Naive thymus-derived CD8-positive, alpha-beta T cell (primary cell): ENCODE measurements around the gene SHROOM2. TPM values are rescaled to one million over a fixed set of nuclear protein-coding genes. Genes with fewer than 3 reads are reported as not detected.
"Not testable (repeated sequence)": the region's sequence is repeated elsewhere in the genome, so short reads cannot be mapped to it uniquely, and the experiment has no call there.

Source experiments
- ATAC-seq, 2 donors: fragments of 150-1000 bp; cut with Tn5 transposase in 1 of 2; sonication (Bioruptor Pico), chemical (Tn5 transposase) in 1 of 2; 1 replicate in 1 of 2; 2 replicates in 1 of 2; pipeline ENCODE4 v1.10.0; 2021; ENCODE audit warnings: mild to moderate bottlenecking in 2 of 2, moderate library complexity in 2 of 2
- POLR2A ChIA-PET: fragments of 350-600 bp; sonication (Branson Sonifier 250); formaldehyde crosslinking; loops from one replicate; lab custom pipeline; 2021; ENCODE audit warnings: antibody characterized with exemption; lab: Charles Lee
- DNase-seq, 10 donors: peaks; one replicate each; pipeline versions ENCODE4 v3.0.0 to v3.0.0-alpha.2; 2020 to 2022
- H3K27ac Mint-ChIP-seq, 10 donors: one replicate each; pipeline ENCODE4 v1.8.0; 2020 to 2022; ENCODE audit warnings: mild to moderate bottlenecking in 10 of 10, mixed read lengths in 10 of 10, moderate library complexity in 4 of 10, inconsistent platforms in 1 of 10
- H3K27me3 Mint-ChIP-seq, 5 donors: one replicate each; pipeline ENCODE4 v1.8.0; 2021 to 2022; ENCODE audit warnings: mixed read lengths in 5 of 5
- H3K36me3 Mint-ChIP-seq, 3 donors: one replicate each; pipeline ENCODE4 v1.8.0; 2020 to 2022; ENCODE audit warnings: mixed read lengths in 3 of 3, mild to moderate bottlenecking in 2 of 3, inconsistent platforms in 1 of 3
- H3K4me1 Mint-ChIP-seq, 4 donors: one replicate each; pipeline ENCODE4 v1.8.0; 2021 to 2022; ENCODE audit warnings: mixed read lengths in 4 of 4
- H3K4me3 Mint-ChIP-seq, 10 donors: one replicate each; pipeline ENCODE4 v1.8.0; 2020 to 2022; ENCODE audit warnings: mild to moderate bottlenecking in 10 of 10, mixed read lengths in 10 of 10, moderate library complexity in 6 of 10, inconsistent platforms in 1 of 10
- H3K9me3 Mint-ChIP-seq, 9 donors: one replicate each; pipeline ENCODE4 v1.8.0; 2020 to 2022; ENCODE audit warnings: mixed read lengths in 9 of 9, mild to moderate bottlenecking in 3 of 9, inconsistent platforms in 1 of 9, moderate library complexity in 1 of 9
- polyA plus RNA-seq, 3 donors: library from polyadenylated mRNA; unstranded; fragments of 300-500 nt; fragmentation: Illumina TruSeq; gene quantifications; one replicate each; pipeline ENCODE4 v1.2.3, GENCODE V29; 2021
- total RNA-seq, 8 experiments: library from RNA in 2 of 8; stranded (reverse) in 2 of 8; gene quantifications; one replicate each; pipeline ENCODE4 v1.2.3 and lab custom pipeline; 2021 to 2026

The SHROOM2 gene
- total and polyA plus RNA-seq, 5 experiments from 2014 or later = not detected

DNA sequence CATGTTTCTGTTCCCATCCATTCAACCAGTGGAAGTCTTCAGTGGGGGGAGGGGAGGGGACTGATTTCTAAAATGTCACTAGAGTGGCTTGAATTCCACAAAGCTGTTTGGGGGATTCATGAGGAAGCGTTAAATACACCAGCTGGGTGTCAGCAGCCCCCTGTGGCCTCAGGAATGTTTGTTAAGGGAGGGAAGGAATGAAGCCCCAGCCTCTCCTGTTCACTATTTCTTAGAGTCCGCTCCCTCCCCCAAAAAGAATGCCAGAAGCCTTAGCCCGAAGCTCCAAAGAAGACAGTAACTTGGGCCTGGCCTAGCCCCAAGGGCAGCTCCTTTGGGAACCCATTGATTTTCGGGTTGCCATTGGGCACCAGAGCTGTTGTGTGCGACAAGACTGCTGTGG is 3.3 kb downstream of the SHROOM2 start:
- Mint-ChIP-seq H3K36me3 (no peaks in the 10 kb centered on the region), H3K9me3 (peaks cover 0 to 4% (median 0%) of the 10 kb centered on the region in 9 donors), H3K27me3 (peaks cover 2 to 27% (median 13%) of the 10 kb centered on the region in 5 donors), H3K4me1 (peaks cover 0 to 4% (median 0%) of the 10 kb centered on the region in 4 donors), H3K27ac (no peak overlapping the region), H3K4me3 (no peak overlapping the region)
- no peak for DNase-seq
- no peak for ATAC-seq
- POLR2A ChIA-PET = no interaction called here

DNA sequence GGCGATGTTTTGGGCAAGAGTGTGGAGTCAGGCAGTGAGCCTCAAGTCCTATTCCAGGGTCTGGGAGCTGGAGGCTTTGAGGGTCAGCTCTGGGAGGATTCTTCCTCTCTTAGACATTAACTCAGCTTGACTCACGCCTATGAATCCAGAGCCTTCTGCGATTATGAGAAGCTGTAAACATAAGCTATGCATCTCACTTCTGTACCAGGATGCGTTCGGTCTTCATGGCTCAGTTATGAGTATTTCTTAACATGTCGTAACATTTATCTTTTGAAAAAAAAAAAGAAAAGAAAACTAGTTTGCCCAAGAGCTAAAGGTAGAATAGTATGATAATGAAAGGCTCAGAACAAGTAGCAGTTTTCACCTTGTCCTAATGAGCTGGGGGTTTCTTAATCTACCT is 4.6 kb downstream of the SHROOM2 start:
- H3K36me3 Mint-ChIP-seq = peaks cover 0 to 11% (median 0%) of the 10 kb centered on the region in 3 donors
- POLR2A ChIA-PET = no interaction called here
- DNase-seq (no peak), ATAC-seq (no peak)
- no peak overlapping the region for H3K27ac Mint-ChIP-seq
- peaks cover 4 to 16% (median 9%) of the 10 kb centered on the region in 9 donors for H3K9me3 Mint-ChIP-seq
- H3K4me1 Mint-ChIP-seq = peaks cover 0 to 2% (median 0%) of the 10 kb centered on the region in 4 donors
- peaks cover 2 to 23% (median 16%) of the 10 kb centered on the region in 5 donors for H3K27me3 Mint-ChIP-seq
- H3K4me3 Mint-ChIP-seq = no peak overlapping the region

DNA sequence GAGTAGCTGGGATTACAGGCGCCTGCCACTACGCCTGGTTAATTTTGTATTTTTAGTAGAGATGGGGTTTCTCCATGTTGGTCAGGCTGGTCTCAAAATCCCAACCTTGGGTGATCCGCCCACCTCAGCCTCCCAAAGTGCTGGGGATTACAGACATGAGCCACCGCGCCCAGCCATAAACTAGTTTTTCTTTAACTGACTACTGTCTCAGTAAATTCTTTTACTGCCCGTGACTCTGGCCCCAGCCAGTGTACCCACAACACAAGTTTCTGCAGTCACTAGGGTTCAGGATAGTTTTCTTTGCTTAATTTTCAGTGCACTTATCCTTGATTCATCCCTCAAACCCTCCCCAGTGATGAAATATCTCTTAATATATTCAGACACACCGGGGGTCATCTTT is 8.3 kb downstream of the SHROOM2 start:
- POLR2A ChIA-PET = no interaction called here
- Mint-ChIP-seq H3K27ac (no peak overlapping the region), H3K9me3 (peaks cover 4 to 26% (median 9%) of the 10 kb centered on the region in 9 donors), H3K4me1 (no peaks in the 10 kb centered on the region), H3K27me3 (peaks cover 0 to 9% (median 3%) of the 10 kb centered on the region in 5 donors), H3K4me3 (no peak overlapping the region), H3K36me3 (peaks cover 0 to 13% (median 0%) of the 10 kb centered on the region in 3 donors)
- DNase-seq = no peak
- ATAC-seq = no peak

DNA sequence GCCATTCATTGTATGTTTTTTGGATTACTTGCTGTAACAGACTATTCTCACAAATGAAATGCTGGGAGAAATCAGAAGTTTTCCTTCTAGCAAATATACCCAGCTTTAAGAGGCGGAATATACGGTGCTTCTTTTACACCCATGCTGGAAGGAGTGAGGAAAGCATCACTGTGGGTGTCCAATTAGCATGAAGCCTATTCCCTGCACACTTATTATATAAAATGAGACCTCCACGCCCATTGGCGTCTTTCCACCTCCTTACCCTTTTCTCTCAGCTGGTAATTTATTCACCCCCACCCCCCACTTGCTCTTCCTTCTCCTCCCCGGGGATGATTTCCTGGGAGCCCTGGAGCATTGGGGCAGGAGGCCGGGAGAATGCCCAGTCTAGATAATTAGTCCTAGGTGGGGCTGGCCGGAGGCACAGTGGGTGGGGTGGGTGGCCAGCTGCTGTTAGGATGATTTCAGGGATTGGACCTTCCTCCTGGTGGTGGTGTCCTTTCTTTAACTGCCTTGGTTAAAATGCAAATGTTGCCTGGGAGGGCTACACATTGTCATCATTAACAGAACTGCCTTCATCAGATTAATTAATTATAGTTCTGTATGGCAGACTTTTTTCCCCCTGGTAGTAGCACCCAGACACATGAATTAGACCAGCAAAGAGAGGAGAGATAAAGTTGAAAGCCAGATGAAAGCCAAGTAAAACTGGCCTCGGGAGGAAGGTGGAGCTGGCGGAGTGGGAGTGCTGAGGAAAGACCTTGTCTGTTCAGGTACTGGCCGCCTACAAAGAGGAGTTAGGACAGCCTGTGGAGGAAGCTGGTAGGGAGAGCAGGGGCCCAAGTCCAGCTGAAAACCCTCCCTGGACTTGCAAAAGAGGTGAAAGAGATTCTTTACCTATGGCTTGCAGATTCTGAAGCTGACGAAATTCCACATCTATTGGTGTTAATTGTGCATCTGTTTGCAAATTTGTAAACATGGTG is 11.4 kb downstream of the SHROOM2 start:
- POLR2A ChIA-PET = no interaction called here
- DNase-seq (no peak), ATAC-seq (no peak)
- H3K27me3 Mint-ChIP-seq = peaks cover 0 to 14% (median 9%) of the 10 kb centered on the region in 5 donors
- H3K4me1 Mint-ChIP-seq = no peaks in the 10 kb centered on the region
- H3K4me3 Mint-ChIP-seq = no peak overlapping the region
- peaks cover 0 to 25% (median 0%) of the 10 kb centered on the region in 3 donors for H3K36me3 Mint-ChIP-seq
- peaks cover 7 to 41% (median 15%) of the 10 kb centered on the region in 9 donors for H3K9me3 Mint-ChIP-seq
- H3K27ac Mint-ChIP-seq = no peak overlapping the region

DNA sequence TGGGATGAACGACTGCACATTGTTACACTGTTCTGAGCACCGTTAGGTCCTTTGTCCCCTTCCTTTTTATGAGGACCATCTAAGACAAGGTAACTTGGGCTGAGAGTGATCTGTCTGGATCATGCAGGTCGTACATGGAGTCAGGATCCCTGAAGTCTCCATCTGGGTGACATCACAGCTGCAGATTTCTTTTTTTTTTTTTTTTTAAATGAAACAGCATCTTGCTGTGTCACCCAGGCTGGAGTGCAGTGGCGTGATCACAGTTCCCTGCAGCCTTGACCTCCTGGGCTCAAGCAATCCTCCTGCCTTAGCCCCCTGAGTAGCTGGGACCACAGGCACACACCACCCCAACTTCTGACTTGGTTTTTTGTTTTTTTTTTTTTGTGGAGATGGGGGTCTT is 16.5 kb downstream of the SHROOM2 start:
- POLR2A ChIA-PET = interaction anchor here (0.7 kb wide), 1 partner anchor 44 kb away, joined by 3 read pairs; no protein-coding TSS in a partner anchor

DNA sequence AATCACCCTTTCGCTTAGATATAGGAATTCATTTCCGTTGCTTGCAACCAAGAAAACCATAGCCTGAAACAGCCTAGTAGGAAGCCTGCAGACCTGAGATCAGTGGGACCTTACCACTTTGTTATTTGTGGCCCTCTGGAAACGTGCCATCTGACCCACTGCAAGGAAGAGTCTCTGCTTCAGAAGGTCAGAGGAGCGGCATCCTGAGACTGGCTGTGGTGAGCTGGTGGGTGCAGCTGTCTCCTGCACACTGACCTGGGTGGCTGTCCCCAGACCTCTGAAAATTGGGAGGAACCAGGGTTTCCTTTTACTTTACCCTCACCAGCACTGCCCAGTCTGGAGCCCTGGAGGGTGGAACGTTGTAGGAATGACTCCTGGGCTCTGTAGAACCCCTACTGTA is 18.2 kb downstream of the SHROOM2 start:
- H3K4me3 Mint-ChIP-seq = no peak overlapping the region
- H3K27ac Mint-ChIP-seq = no peak overlapping the region

More for the DNA sequence above, 16.5 kb downstream of the SHROOM2 start:
- Mint-ChIP-seq H3K9me3 (peaks cover 0 to 25% (median 7%) of the 10 kb centered on the region in 9 donors), H3K4me1 (no peaks in the 10 kb centered on the region), H3K27me3 (peaks cover 0 to 9% (median 7%) of the 10 kb centered on the region in 5 donors), H3K36me3 (peaks cover 0 to 14% (median 0%) of the 10 kb centered on the region in 3 donors), H3K27ac (no peak overlapping the region), H3K4me3 (no peak overlapping the region)
- no peak for ATAC-seq
- DNase-seq = no peak

DNA sequence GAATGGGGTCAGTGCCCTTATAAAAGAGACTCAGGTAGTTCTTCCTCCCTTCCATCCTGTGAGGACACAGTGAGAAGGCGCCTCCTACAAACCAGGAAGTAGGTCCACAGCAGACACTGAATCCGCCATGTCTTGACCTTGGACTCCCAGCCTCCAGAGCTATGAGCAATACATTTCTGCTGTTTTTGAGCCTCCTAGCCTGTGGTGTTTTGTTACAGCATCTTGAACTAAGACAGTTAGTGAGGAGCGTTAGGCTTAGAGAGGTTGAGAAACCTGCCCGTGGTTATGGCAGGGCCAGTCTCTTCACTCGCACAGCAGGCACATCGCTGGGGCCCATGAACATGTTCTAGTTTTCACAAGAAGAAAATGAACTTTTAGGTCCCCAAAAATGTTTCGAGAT is 19.7 kb downstream of the SHROOM2 start:
- Mint-ChIP-seq H3K36me3 (peaks cover 0 to 2% (median 0%) of the 10 kb centered on the region in 3 donors), H3K4me1 (no peaks in the 10 kb centered on the region), H3K27me3 (no peaks in the 10 kb centered on the region), H3K9me3 (peaks cover 0 to 9% (median 0%) of the 10 kb centered on the region in 9 donors), H3K27ac (no peak overlapping the region), H3K4me3 (no peak overlapping the region)
- POLR2A ChIA-PET = interaction anchor here (0.6 kb wide), 1 partner anchor 103 kb away, joined by 5 read pairs; no protein-coding TSS in a partner anchor
- no peak for ATAC-seq
- no peak for DNase-seq

More for the DNA sequence above, 18.2 kb downstream of the SHROOM2 start:
- Mint-ChIP-seq H3K36me3 (peaks cover 0 to 13% (median 0%) of the 10 kb centered on the region in 3 donors), H3K9me3 (peaks cover 0 to 21% (median 7%) of the 10 kb centered on the region in 9 donors), H3K27me3 (peaks cover 0 to 7% (median 6%) of the 10 kb centered on the region in 5 donors), H3K4me1 (no peaks in the 10 kb centered on the region)
- DNase-seq (no peak), ATAC-seq (no peak)
- POLR2A ChIA-PET = no interaction called here

DNA sequence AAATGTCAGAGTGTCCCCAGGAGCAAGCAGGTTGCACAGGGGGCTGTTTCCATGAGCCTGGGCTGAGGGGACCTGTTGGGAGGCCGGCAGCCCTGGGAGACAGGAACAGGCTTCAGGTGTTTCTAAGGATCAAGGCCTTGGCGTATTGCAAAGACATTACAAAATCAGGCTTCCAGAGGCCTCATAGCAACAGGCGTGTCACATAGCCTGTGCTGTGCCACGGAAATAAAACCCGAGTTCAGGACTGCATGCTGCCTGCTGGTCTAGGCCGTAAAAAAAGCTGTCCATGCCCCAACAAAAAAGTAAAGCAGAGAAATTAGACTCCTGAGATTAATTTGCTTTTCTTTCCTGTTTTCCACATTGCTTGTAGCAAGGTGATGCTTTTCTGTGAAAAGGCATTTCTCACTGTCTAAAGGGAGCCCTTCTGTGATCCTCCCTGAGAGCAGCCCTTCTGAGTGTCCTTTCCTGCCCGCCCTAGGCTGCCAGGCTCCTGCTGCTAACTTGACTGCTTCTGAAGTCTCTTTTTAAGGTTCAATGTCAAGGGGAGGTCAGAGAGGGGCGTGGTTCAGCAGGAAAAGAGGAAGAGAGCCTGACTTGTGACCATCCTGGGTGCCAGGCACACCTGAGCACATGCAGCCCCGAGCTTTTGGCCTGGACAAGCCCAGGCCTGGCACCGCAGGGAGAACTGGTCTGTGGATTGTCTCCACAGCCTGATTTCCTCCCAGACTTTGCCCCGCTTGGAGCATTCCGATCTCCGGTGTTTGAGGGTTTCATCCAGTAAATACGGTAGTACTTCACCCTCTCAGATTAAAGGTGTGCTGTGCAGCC is 21.3 kb downstream of the SHROOM2 start:
- Mint-ChIP-seq H3K27ac (no peak overlapping the region), H3K27me3 (no peaks in the 10 kb centered on the region), H3K4me3 (no peak overlapping the region), H3K9me3 (peaks cover 0 to 5% (median 0%) of the 10 kb centered on the region in 9 donors), H3K4me1 (no peaks in the 10 kb centered on the region), H3K36me3 (no peaks in the 10 kb centered on the region)
- DNase-seq = no peak
- POLR2A ChIA-PET = no interaction called here
- no peak for ATAC-seq

DNA sequence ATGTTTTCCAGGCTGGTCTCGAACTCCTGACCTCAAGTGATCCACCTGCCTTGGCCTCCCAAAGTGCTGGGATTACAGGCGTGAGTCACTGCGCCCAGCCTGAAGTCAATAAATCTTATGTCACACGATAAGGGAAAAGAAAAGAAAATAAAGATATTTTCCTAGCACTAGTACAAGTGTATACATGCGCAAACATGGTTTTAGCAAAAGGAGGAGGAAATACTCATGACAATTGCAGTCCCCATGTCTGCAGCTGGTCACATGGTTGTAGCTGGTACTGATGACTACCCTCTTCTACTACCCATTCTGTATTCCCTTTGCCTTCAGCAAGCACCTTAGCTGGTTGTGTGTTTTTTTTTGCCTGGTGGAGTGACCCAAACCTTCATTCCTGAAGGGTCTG is 23.6 kb downstream of the SHROOM2 start:
- DNase-seq, H3K9me3 Mint-ChIP-seq, H3K27ac Mint-ChIP-seq, H3K4me1 Mint-ChIP-seq, POLR2A ChIA-PET, H3K36me3 Mint-ChIP-seq, H3K4me3 Mint-ChIP-seq, H3K27me3 Mint-ChIP-seq, ATAC-seq: not testable (repeated sequence)

DNA sequence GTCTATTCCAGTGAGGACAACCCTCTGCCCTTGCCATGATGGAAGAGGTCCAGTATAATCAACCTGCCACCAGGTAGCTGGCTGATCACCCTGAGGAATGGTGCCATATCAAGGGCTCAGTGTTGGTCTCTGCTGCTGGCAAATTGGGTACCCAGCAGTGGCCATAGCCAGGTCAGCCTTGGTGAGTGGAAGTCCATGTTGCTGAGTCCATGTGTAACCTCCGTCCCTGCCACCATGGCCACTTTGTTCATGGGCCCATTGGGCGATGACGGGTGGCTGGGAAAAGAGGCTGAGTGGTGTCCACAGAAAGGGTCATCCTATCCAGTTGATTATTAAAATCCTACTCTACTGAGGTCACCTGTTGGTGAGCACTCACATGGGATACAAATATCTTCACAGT is 24.9 kb downstream of the SHROOM2 start:
- POLR2A ChIA-PET, H3K4me1 Mint-ChIP-seq, H3K4me3 Mint-ChIP-seq, H3K27me3 Mint-ChIP-seq, ATAC-seq, DNase-seq, H3K9me3 Mint-ChIP-seq, H3K36me3 Mint-ChIP-seq, H3K27ac Mint-ChIP-seq: not testable (repeated sequence)

DNA sequence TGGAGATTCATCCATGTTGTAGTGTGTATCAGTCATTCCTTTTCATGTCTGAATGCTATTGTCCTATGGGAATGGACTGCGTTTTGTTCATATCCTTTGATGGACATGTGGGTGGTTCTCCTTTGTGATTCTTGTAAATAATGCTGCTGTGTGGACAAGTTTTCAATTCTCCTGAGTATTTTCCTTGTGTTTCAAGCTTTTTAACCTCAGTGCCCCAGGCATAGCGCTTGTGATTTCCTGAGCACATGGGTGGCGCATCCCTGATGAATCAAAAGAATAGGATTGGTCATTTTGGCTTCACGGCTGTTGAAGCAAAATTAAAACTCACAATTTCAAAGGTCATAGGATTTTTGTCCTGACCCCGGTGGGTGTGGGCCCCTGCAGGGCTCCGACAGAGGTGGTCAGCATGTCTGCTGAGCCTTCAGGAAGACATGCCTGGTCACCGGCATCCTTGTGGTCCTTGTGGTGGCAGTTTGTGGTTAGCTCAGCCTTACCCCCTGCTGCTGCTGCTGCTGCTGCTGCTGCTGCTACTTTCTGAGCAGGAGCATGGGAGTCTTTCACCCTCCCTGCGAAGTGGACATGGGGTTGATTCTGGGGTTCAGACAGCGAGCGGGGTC is 30.0 kb downstream of the SHROOM2 start:
- Mint-ChIP-seq H3K36me3 (no peaks in the 10 kb centered on the region), H3K4me3 (no peak overlapping the region), H3K4me1 (no peaks in the 10 kb centered on the region), H3K9me3 (peaks cover 0 to 2% (median 0%) of the 10 kb centered on the region in 9 donors), H3K27ac (no peak overlapping the region), H3K27me3 (peaks cover 1 to 12% (median 8%) of the 10 kb centered on the region in 5 donors)
- DNase-seq (no peak), ATAC-seq (no peak)
- POLR2A ChIA-PET = no interaction called here

DNA sequence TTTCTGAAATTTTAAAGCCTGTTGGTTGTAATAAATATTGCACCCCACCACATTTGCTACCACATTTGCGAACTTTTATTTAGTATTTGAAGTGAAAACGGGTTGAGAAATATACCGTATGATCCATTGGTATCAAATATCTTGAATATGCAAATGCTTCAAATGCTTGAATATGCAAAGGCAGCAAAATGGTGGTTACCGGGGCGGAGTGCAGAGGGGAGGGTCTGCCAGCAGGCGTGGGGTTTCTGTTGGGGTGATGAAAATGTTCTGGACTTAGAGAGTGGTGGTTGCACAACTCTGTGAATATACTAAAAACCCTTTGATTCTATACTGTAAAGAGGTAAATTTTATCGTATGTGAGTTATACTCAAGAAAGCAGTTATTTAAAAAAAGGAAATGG is 35.3 kb downstream of the SHROOM2 start:
- DNase-seq = no peak
- Mint-ChIP-seq H3K36me3 (no peaks in the 10 kb centered on the region), H3K4me3 (no peak overlapping the region), H3K27me3 (peaks cover 1 to 12% (median 8%) of the 10 kb centered on the region in 5 donors), H3K4me1 (no peaks in the 10 kb centered on the region), H3K27ac (no peak overlapping the region), H3K9me3 (no peaks in the 10 kb centered on the region)
- POLR2A ChIA-PET = no interaction called here
- no peak for ATAC-seq
